GM19193 (cell line): ENCODE measurements around the gene OXCT2.

Source experiments
- POLR2A ChIP-seq: IDR thresholded peaks from 4 replicates; pipeline ENCODE4 v1.6.1; 2011; ENCODE audit not compliant: insufficient read depth, insufficient read length; ENCODE audit errors: extremely low read depth

OXCT2 gene

GRCh38 chr1:39761016-39761415 is 10.1 kb downstream of the OXCT2 start:
- no peak for TF ChIP-seq POLR2A

GRCh38 chr1:39760074-39761008 is 10.8 kb downstream of the OXCT2 start:
- TF ChIP-seq POLR2A: no peak

- no peak for TF ChIP-seq POLR2A
These were observed 11.8 kb downstream of the OXCT2 start for GRCh38 chr1:39759436-39759726.

- TF ChIP-seq POLR2A: no peak
These were observed 12.4 kb downstream of the OXCT2 start for GRCh38 chr1:39758556-39759435.

GRCh38 chr1:39757501-39757900 is 13.6 kb downstream of the OXCT2 start:
- TF ChIP-seq POLR2A: no peak

- TF ChIP-seq POLR2A: no peak
These were observed 15.0 kb downstream of the OXCT2 start for GRCh38 chr1:39755965-39756659.

- TF ChIP-seq POLR2A: no peak
These were observed 16.1 kb downstream of the OXCT2 start for GRCh38 chr1:39754906-39755504.

- TF ChIP-seq POLR2A: no peak
These were observed 17.1 kb downstream of the OXCT2 start for GRCh38 chr1:39754026-39754570.

GRCh38 chr1:39753132-39754025 is 17.8 kb downstream of the OXCT2 start:
- no peak for TF ChIP-seq POLR2A

GRCh38 chr1:39752703-39753102 is 18.4 kb downstream of the OXCT2 start:
- no peak for TF ChIP-seq POLR2A

- TF ChIP-seq POLR2A: no peak
These were observed 19.6 kb downstream of the OXCT2 start for GRCh38 chr1:39751595-39751994.

GRCh38 chr1:39745016-39745670 is 26.0 kb downstream of the OXCT2 start:
- TF ChIP-seq POLR2A: no peak
